Measurements from ENCODE around the gene IL17A. TPM values are rescaled to one million over a fixed set of nuclear protein-coding genes. Genes with fewer than 3 reads are reported as not detected.
"Not testable (repeated sequence)": the region's sequence is repeated elsewhere in the genome, so short reads cannot be mapped to it uniquely, and the experiment has no call there.

Gene IL17A
- total RNA-seq, 1 donor from 2014 or later, result not detected

- ATAC-seq, result no peak
Observed at GRCh38 chr6:52164319-52165094, 21.7 kb upstream of the IL17A start.

GRCh38 chr6:52167267-52167666, 18.9 kb upstream of the IL17A start:
- no peak for ATAC-seq

GRCh38 chr6:52168351-52168750, 17.8 kb upstream of the IL17A start:
- not testable (repeated sequence) for ATAC-seq

GRCh38 chr6:52174118-52174517, 12.1 kb upstream of the IL17A start:
- no peak for ATAC-seq

GRCh38 chr6:52176550-52176949, 9.6 kb upstream of the IL17A start:
- ATAC-seq, result no peak

GRCh38 chr6:52177961-52178360, 8.2 kb upstream of the IL17A start:
- no peak for ATAC-seq

GRCh38 chr6:52180787-52181558, 5.2 kb upstream of the IL17A start:
- ATAC-seq, result no peak

GRCh38 chr6:52183131-52183713, 3.0 kb upstream of the IL17A start:
- ATAC-seq, result no peak

- ATAC-seq, result no peak
Observed at GRCh38 chr6:52186480-52186879, 305 bp downstream of the IL17A start.

- no peak for ATAC-seq
Observed at GRCh38 chr6:52187098-52187497, 923 bp downstream of the IL17A start.

- ATAC-seq, result no peak
Observed at GRCh38 chr6:52189974-52190373, 3.8 kb downstream of the IL17A start.

GRCh38 chr6:52190409-52190808, 4.2 kb downstream of the IL17A start:
- no peak for ATAC-seq

GRCh38 chr6:52191824-52192223, 5.6 kb downstream of the IL17A start:
- no peak for ATAC-seq

- no peak for ATAC-seq
Observed at GRCh38 chr6:52195886-52196285, 9.7 kb downstream of the IL17A start.

GRCh38 chr6:52200088-52200487, 13.9 kb downstream of the IL17A start:
- ATAC-seq, result not testable (repeated sequence)

- no peak for ATAC-seq
Observed at GRCh38 chr6:52201046-52201445, 14.9 kb downstream of the IL17A start.

- ATAC-seq, result no peak
Observed at GRCh38 chr6:52201493-52201892, 15.3 kb downstream of the IL17A start.

- no peak for ATAC-seq
Observed at GRCh38 chr6:52207066-52207465, 20.9 kb downstream of the IL17A start.

GRCh38 chr6:52208612-52209011, 22.4 kb downstream of the IL17A start:
- no peak for ATAC-seq

GRCh38 chr6:52209770-52210169, 23.6 kb downstream of the IL17A start:
- ATAC-seq, result no peak

- no peak for ATAC-seq
Observed at GRCh38 chr6:52210227-52210626, 24.1 kb downstream of the IL17A start.

- no peak for ATAC-seq
Observed at GRCh38 chr6:52213127-52213526, 27.0 kb downstream of the IL17A start.

GRCh38 chr6:52215787-52216186, 29.6 kb downstream of the IL17A start:
- ATAC-seq, result no peak

Data from esophagus mucosa (tissue), 1 donor.